A549 (cell line): ENCODE results near the gene IQUB. TPM values are rescaled to one million over a fixed set of nuclear protein-coding genes. Genes with fewer than 3 reads are reported as not detected.

Experiments used
- ATAC-seq, 2 experiments: fragments of 200-7000 bp in 1 of 2; fragments of >200 bp in 1 of 2; cut with Nextera tagmentation in 1 of 2; cut with Tn5 transposase in 1 of 2; 3 replicates each; pipeline versions ENCODE4 v1.8.0 to v1.9.1; 2018 to 2020; ENCODE audit warnings: mild to moderate bottlenecking in 1 of 2, moderate library complexity in 1 of 2
- CTCF ChIA-PET: fragments of 300-600 bp; sonication (Branson Sonifier 250); formaldehyde crosslinking; extraction: SDS; loops from one replicate; lab custom pipeline; 2021; ENCODE audit warnings: antibody characterized with exemption, inconsistent platforms; lab: Yijun Ruan, JAX
- POLR2A ChIA-PET: fragments of 350-600 bp; formaldehyde crosslinking; extraction: SDS; loops from one replicate; lab custom pipeline; 2021; ENCODE audit warnings: antibody characterized with exemption, inconsistent platforms; lab: Yijun Ruan, JAX
- DNase-seq, 2 experiments: peaks; one replicate each; pipeline versions ENCODE4 v3.0.0 to v3.0.0-alpha.2; 2011 to 2016; ENCODE audit warnings: low read depth in 1 of 2, low spot score in 1 of 2
- FAIRE-seq: peaks from 2 replicates; lab custom pipeline; 2011; peaks lifted over from hg19 to GRCh38; lab: Jason Lieb, UNC
- H3K27ac ChIP-seq, 2 experiments: fragments of >200 bp; sonication (Bioruptor Twin); formaldehyde crosslinking; 3 replicates each; pipeline ENCODE4 v1.5.1; 2016 to 2017
- H3K4me1 ChIP-seq: fragments of >200 bp; sonication (Bioruptor Twin); formaldehyde crosslinking; 3 replicates; pipeline ENCODE4 v1.6.1; 2016
- H3K4me2 ChIP-seq: fragments of >200 bp; sonication (Bioruptor Twin); formaldehyde crosslinking; 3 replicates; pipeline ENCODE4 v1.6.1; 2016
- H3K4me3 ChIP-seq: fragments of >200 bp; sonication (Bioruptor Twin); formaldehyde crosslinking; 3 replicates; pipeline ENCODE4 v1.5.1; 2016
- H3K9me3 ChIP-seq: fragments of >200 bp; sonication (Bioruptor Twin); formaldehyde crosslinking; 3 replicates; pipeline ENCODE4 v1.6.1; 2016
- BCL3 ChIP-seq: fragments of >200 bp; sonication (Bioruptor Twin); formaldehyde crosslinking; IDR thresholded peaks from 3 replicates; pipeline ENCODE4 v1.6.1; 2016
- CBX2 ChIP-seq: fragments of 200-600 bp; sonication (generic); IDR thresholded peaks from 2 replicates; pipeline ENCODE4 v1.6.1; 2016; ENCODE audit warnings: low read depth, mild to moderate bottlenecking, borderline replicate concordance
- CBX8 ChIP-seq: fragments of 200-600 bp; sonication (generic); IDR thresholded peaks from 2 replicates; pipeline ENCODE4 v1.6.1; 2016
- EP300 ChIP-seq, 2 experiments: fragments of >200 bp; sonication (Bioruptor Twin); formaldehyde crosslinking; IDR thresholded peaks; 2 replicates in 1 of 2; 3 replicates in 1 of 2; pipeline ENCODE4 v1.6.1; 2016 to 2017
- ESRRA ChIP-seq: fragments of 150-350 bp; IDR thresholded peaks from 2 replicates; pipeline ENCODE4 v1.6.1; 2014; ENCODE audit warnings: mild to moderate bottlenecking, low read length, borderline replicate concordance
- FOSL2 ChIP-seq, 2 experiments: fragments of 450-650 bp in 1 of 2; fragments of >200 bp in 1 of 2; sonication (Bioruptor Twin) in 1 of 2; formaldehyde crosslinking; IDR thresholded peaks; 2 replicates each; pipeline versions ENCODE4 v1.5.0 to v1.6.1; 2016 to 2020; ENCODE audit warnings: mild to moderate bottlenecking in 1 of 2, moderate library complexity in 1 of 2
- HOXA7 ChIP-seq: fragments of 250-450 bp; sonication (Bioruptor Pico); IDR thresholded peaks from 2 replicates; pipeline ENCODE4 v1.5.0; 2020; ENCODE audit warnings: mild to moderate bottlenecking, moderate library complexity
- HOXB13 ChIP-seq: fragments of 250-450 bp; sonication (Bioruptor Pico); IDR thresholded peaks from 2 replicates; pipeline ENCODE4 v1.5.0; 2020; ENCODE audit warnings: low read depth, mild to moderate bottlenecking, moderate library complexity
- KDM5A ChIP-seq: fragments of 200-600 bp; sonication (generic); IDR thresholded peaks from 2 replicates; pipeline ENCODE4 v1.6.1; 2016; ENCODE audit warnings: antibody characterized with exemption, mild to moderate bottlenecking
- MAX ChIP-seq: IDR thresholded peaks from 2 replicates; pipeline ENCODE4 v1.6.1; 2012
- MAZ ChIP-seq: fragments of 150-350 bp; IDR thresholded peaks from 2 replicates; pipeline ENCODE4 v1.6.1; 2014; ENCODE audit warnings: antibody characterized with exemption, low read depth, low read length, borderline replicate concordance
- NR3C1 ChIP-seq: fragments of >200 bp; sonication (Bioruptor Twin); formaldehyde crosslinking; IDR thresholded peaks from 3 replicates; pipeline ENCODE4 v1.6.1; 2017
- PBX3 ChIP-seq: IDR thresholded peaks from 2 replicates; pipeline ENCODE4 v1.6.1; 2012
- RAD21 ChIP-seq, 2 experiments: fragments of >200 bp in 1 of 2; sonication (Bioruptor Twin) in 1 of 2; formaldehyde crosslinking in 1 of 2; IDR thresholded peaks in 1 of 2; conservative IDR thresholded peaks in 1 of 2; 2 replicates in 1 of 2; 3 replicates in 1 of 2; pipeline ENCODE4 v1.6.1; 2012 to 2018; ENCODE audit warnings: inconsistent platforms in 1 of 2
- RARB ChIP-seq: fragments of 250-450 bp; sonication (Bioruptor Pico); IDR thresholded peaks from 2 replicates; pipeline ENCODE4 v1.8.0; 2021; ENCODE audit warnings: mild to moderate bottlenecking, moderate library complexity
- RFX5 ChIP-seq: fragments of 450-650 bp; IDR thresholded peaks from 2 replicates; pipeline ENCODE4 v1.7.1; 2014; ENCODE audit warnings: antibody characterized with exemption, mild to moderate bottlenecking, moderate library complexity
- TP53 ChIP-seq: fragments of 250-450 bp; sonication (Bioruptor Pico); IDR thresholded peaks from 2 replicates; pipeline ENCODE4 v1.5.0; 2021; ENCODE audit warnings: mild to moderate bottlenecking, moderate library complexity
- ZC3H11A ChIP-seq: fragments of 450-650 bp; IDR thresholded peaks from 2 replicates; pipeline ENCODE4 v1.6.1; 2014; ENCODE audit warnings: antibody characterized with exemption, mild to moderate bottlenecking
- ZFP36 ChIP-seq: fragments of 450-650 bp; IDR thresholded peaks from 2 replicates; pipeline ENCODE4 v1.6.1; 2014; ENCODE audit warnings: borderline replicate concordance; ENCODE audit not compliant: partially characterized antibody
- WGBS: methylation state at CpG from one replicate; pipeline ENCODE4 v1.1.6; 2017; ENCODE audit errors: missing lambda C conversion rate; 5-methylcytosine and 5-hydroxymethylcytosine counted together
- polyA plus RNA-seq, 4 experiments: library from polyadenylated mRNA; depleted of rRNA in 3 of 4; stranded (reverse); fragments of >200 nt; fragmentation: RNase III in 1 of 4; extraction: RNeasy Plus Mini Kit Qiagen cat#74134 plus additional on column Dnase treatment in 1 of 4; gene quantifications; 2 replicates in 3 of 4; 3 replicates in 1 of 4; pipeline ENCODE4 v1.2.3, GENCODE V29; 2011 to 2017
- TF ChIP-seq, protein P1 (sequence below): fragments of 250-450 bp; sonication (Bioruptor Pico); IDR thresholded peaks from 2 replicates; pipeline ENCODE4 v1.5.0; 2020; ENCODE audit warnings: low read depth, mild to moderate bottlenecking, moderate library complexity
- TF ChIP-seq, protein P2 (sequence below): fragments of >200 bp; sonication (Bioruptor Twin); formaldehyde crosslinking; IDR thresholded peaks from 2 replicates; pipeline ENCODE4 v1.6.1; 2016

IQUB gene
- polyA plus RNA-seq, 2 of the 4 experiments (the other 2 are of a cell fraction) = 0.08 TPM

DNA sequence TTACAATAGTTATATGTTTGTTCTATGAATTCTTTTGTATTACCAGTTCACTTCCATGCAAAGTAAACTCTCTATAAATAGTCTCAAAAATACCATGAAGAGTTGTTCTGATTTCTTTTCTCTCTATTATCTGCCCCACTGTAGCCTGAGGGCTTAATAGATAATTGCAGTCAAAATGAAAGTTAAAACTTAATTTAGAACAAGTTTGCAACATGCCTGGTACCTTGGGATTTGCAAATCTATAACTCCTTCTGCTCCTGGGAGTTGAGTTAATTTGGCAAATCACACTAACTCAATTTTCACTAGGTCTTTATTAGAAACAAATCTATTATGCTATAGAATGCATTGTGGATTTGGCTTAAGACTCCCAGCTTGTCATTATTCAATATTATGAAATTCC lies 45.0 kb upstream of the IQUB start:
- CTCF ChIA-PET = no interaction called here

DNA sequence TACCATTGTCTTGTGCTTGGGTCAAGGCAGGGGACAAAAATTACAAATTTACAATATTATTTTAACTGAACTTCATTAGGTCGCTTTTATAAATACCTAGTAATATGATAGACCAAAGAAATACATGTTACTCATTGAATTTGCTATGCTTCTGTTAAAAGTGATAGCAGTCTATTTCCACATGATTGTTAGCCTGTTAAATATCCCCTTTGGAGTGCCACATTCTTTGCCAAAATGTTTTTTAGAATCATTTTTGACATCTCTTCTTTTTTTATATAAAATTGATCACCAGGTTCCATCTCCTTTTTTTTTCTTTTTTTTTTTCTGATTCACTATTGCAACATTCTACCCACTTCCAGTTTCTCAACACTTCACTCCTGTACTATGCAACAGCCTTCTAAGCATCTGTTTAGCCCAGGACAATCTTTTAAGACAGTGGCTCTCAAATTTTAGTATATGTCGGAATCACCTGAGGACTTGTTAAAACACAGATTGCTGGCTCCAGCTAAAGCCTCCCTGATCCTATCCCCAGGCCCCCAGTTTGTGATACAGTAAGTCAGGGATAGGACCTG lies 39.6 kb upstream of the IQUB start:
- ATAC-seq (no peak), DNase-seq (no peak), FAIRE-seq (no peak)
- TF ChIP-seq ESRRA (no peak), RARB (CRISPR knock-in tag) (no peak), BCL3 (no peak), MAZ (no peak), KDM5A (no peak), FOSL2 (IDR thresholded peaks at IDR 0.05) (no peak), FOSL2 (CRISPR knock-in tag; IDR thresholded peaks at IDR 0.05) (no peak), EP300 (IDR thresholded peaks at IDR 0.05) (no peak), ZFP36 (no peak), RAD21 (conservative IDR thresholded peaks at IDR 0.05 in 1 of 2, IDR thresholded peaks at IDR 0.05 in 1 of 2) (no peak), HOXB13 (CRISPR knock-in tag) (no peak), CBX8 (no peak), MAX (no peak), ZC3H11A (no peak), CBX2 (no peak), NR3C1 (no peak), RFX5 (no peak), HOXA7 (CRISPR knock-in tag) (no peak), TP53 (CRISPR knock-in tag) (no peak)
- TF ChIP-seq, protein P1, sequence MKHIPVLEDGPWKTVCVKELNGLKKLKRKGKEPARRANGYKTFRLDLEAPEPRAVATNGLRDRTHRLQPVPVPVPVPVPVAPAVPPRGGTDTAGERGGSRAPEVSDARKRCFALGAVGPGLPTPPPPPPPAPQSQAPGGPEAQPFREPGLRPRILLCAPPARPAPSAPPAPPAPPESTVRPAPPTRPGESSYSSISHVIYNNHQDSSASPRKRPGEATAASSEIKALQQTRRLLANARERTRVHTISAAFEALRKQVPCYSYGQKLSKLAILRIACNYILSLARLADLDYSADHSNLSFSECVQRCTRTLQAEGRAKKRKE = no peak
- TF ChIP-seq, protein P2, sequence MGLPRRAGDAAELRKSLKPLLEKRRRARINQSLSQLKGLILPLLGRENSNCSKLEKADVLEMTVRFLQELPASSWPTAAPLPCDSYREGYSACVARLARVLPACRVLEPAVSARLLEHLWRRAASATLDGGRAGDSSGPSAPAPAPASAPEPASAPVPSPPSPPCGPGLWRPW = no peak
- Histone ChIP-seq H3K9me3 (no peaks in the 10 kb centered on the region), H3K4me2 (no peak overlapping the region), H3K4me1 (no peaks in the 10 kb centered on the region), H3K4me3 (no peak overlapping the region), H3K27ac (no peak overlapping the region)
- WGBS = 51% methylated on average over 2 of the region's 2 CpGs
- ChIA-PET POLR2A (no interaction called here), CTCF (interaction anchor here (1.4 kb wide), 1 partner anchor 298 kb away, joined by 4 read pairs; no protein-coding TSS in a partner anchor)

More for the DNA sequence above, 45.0 kb upstream of the IQUB start:
- DNase-seq (no peak), ATAC-seq (no peak), FAIRE-seq (no peak)
- Histone ChIP-seq H3K27ac (no peak overlapping the region), H3K4me3 (no peak overlapping the region), H3K4me2 (no peak overlapping the region), H3K4me1 (no peaks in the 10 kb centered on the region)
- POLR2A ChIA-PET = no interaction called here
- TF ChIP-seq ZFP36 (no peak), PBX3 (no peak), ESRRA (no peak), MAZ (no peak)
- TF ChIP-seq, all 56 proteins: peak for 0
- H3K9me3 ChIP-seq = no peaks in the 10 kb centered on the region
